SH-SY5Y (cell line): ENCODE measurements around the gene CCNF.

Experiments
- GATA2 ChIP-seq: IDR thresholded peaks from 2 replicates; pipeline ENCODE4 v1.6.1; 2011; ENCODE audit warnings: mild to moderate bottlenecking, low read depth, low read length
- GATA3 ChIP-seq: IDR thresholded peaks from 2 replicates; pipeline ENCODE4 v1.6.1; 2011; ENCODE audit warnings: low read depth, mild to moderate bottlenecking, low read length, moderate library complexity

GRCh38 chr16:2425825-2426430 lies 3.3 kb upstream of the CCNF start:
- TF ChIP-seq GATA3 (no peak), GATA2 (no peak)
